Gastrocnemius medialis (tissue), 4 donors: ENCODE data around the gene RYR1. TPM values are rescaled to one million over a fixed set of nuclear protein-coding genes. Genes with fewer than 3 reads are reported as not detected.

ENCODE experiments used
- ATAC-seq, 2 donors: fragments of 150-250 bp; one replicate each; pipeline ENCODE4 v1.9.1; 2016
- DNase-seq, 2 donors: peaks; one replicate each; pipeline ENCODE4 v3.0.0-alpha.2; 2019
- H3K27ac ChIP-seq, 4 donors: fragments of 200-600 bp; sonication (generic); 1 replicate in 1 of 4; 2 replicates in 3 of 4; pipeline ENCODE4 v1.5.1; 2016 to 2018; ENCODE audit warnings: mild to moderate bottlenecking in 2 of 4, moderate library complexity in 1 of 4
- H3K27me3 ChIP-seq, 3 donors: fragments of 200-600 bp; sonication (generic) in 2 of 3; 1 replicate in 1 of 3; 2 replicates in 2 of 3; pipeline versions ENCODE4 v1.5.1 to v1.6.0; 2016 to 2019; ENCODE audit warnings: mild to moderate bottlenecking in 1 of 3, moderate library complexity in 1 of 3
- H3K36me3 ChIP-seq, 2 donors: fragments of 200-600 bp; sonication (generic) in 1 of 2; one replicate each; pipeline ENCODE4 v1.5.1; 2017 to 2018
- H3K4me1 ChIP-seq, 2 donors: fragments of 200-600 bp; sonication (generic) in 1 of 2; one replicate each; pipeline ENCODE4 v1.5.1; 2016 to 2017; ENCODE audit warnings: mild to moderate bottlenecking in 2 of 2
- H3K4me3 ChIP-seq, 4 donors: fragments of 200-600 bp; sonication (generic) in 3 of 4; 1 replicate in 1 of 4; 2 replicates in 3 of 4; pipeline ENCODE4 v1.5.1; 2016 to 2019; ENCODE audit warnings: mild to moderate bottlenecking in 2 of 4
- H3K9me3 ChIP-seq, 3 donors: fragments of 200-600 bp; sonication (generic) in 2 of 3; 1 replicate in 1 of 3; 2 replicates in 2 of 3; pipeline ENCODE4 v1.5.1; 2016 to 2019
- CTCF ChIP-seq, 5 experiments: fragments of 450-650 bp in 3 of 5; fragments of 200-600 bp in 2 of 5; sonication (generic) in 2 of 5; IDR thresholded peaks in 4 of 5; conservative IDR thresholded peaks in 1 of 5; 1 replicate in 4 of 5; 2 replicates in 1 of 5; pipeline ENCODE4 v1.5.1; 2016 to 2019; ENCODE audit warnings: antibody characterized with exemption in 5 of 5, mild to moderate bottlenecking in 3 of 5, moderate library complexity in 3 of 5
- POLR2A ChIP-seq, 2 donors: fragments of 450-650 bp; IDR thresholded peaks; one replicate each; pipeline ENCODE4 v1.6.1; 2017; ENCODE audit warnings: antibody characterized with exemption in 2 of 2, mild to moderate bottlenecking in 2 of 2, moderate library complexity in 2 of 2
- in situ Hi-C, 4 donors: fragments of 200-750 bp; cut with MboI; loops; one replicate each; pipeline versions ENCODE4 v1.15.0 to v1.8.0; 2017; ENCODE audit warnings: low sequenced_read_pairs in 4 of 4
- intact Hi-C: fragments of 100-400 bp; cut with DNase I; formaldehyde crosslinking; loops from one replicate; pipeline ENCODE4 v1.15.1; 2023; ENCODE audit warnings: low total_unique reads
- total RNA-seq, 4 donors: library from RNA; depleted of rRNA; stranded (reverse); fragments of >200 nt; gene quantifications; one replicate each; pipeline versions ENCODE4 v1.1.0 to v1.2.3, GENCODE V29; 2016

RYR1 gene
- total RNA-seq, 4 donors from 2014 or later: 607 to 831 (median 724) TPM

GRCh38 chr19:38542040-38542439, 108.5 kb downstream of the RYR1 start:
- in situ Hi-C loops: no loop called here
- no peaks in the 10 kb centered on the region for H3K27me3 ChIP-seq
- ATAC-seq: no peak

GRCh38 chr19:38543286-38543806, 109.9 kb downstream of the RYR1 start:
- Histone ChIP-seq H3K4me3 (peak overlapping the region in 1 of 4 donors; percentile 10), H3K4me1 (peaks cover 8 to 9% of the 10 kb centered on the region in 2 donors), H3K27me3 (no peaks in the 10 kb centered on the region), H3K9me3 (no peaks in the 10 kb centered on the region), H3K27ac (peak overlapping the region; percentile 56 to 77 (median 60)), H3K36me3 (peaks cover 0 to 67% of the 10 kb centered on the region in 2 donors)
- TF ChIP-seq POLR2A (IDR thresholded peaks at IDR 0.05) (no peak), CTCF (IDR thresholded peaks at IDR 0.05 in 4 of 5, conservative IDR thresholded peaks at IDR 0.05 in 1 of 5) (no peak)
- in situ Hi-C loops: no loop called here
- ATAC-seq: no peak
- DNase-seq: no peak
- intact Hi-C loops: loop anchor here (10.0 kb wide), 1 partner anchor 51 kb away; no protein-coding TSS in a partner anchor

More at GRCh38 chr19:38542040-38542439, 108.5 kb downstream of the RYR1 start:
- Histone ChIP-seq H3K36me3 (peaks cover 0 to 67% of the 10 kb centered on the region in 2 donors), H3K4me1 (peaks cover 8 to 9% of the 10 kb centered on the region in 2 donors), H3K9me3 (no peaks in the 10 kb centered on the region), H3K27ac (no peak overlapping the region), H3K4me3 (no peak overlapping the region)
- no peak for TF ChIP-seq POLR2A (IDR thresholded peaks at IDR 0.05)
- intact Hi-C loops: loop anchor here (10.0 kb wide), 1 partner anchor 53 kb away; no protein-coding TSS in a partner anchor
- no peak for DNase-seq

GRCh38 chr19:38543807-38544568, 110.5 kb downstream of the RYR1 start:
- Histone ChIP-seq H3K27me3 (no peaks in the 10 kb centered on the region), H3K4me3 (peak overlapping the region in 1 of 4 donors; percentile 16), H3K9me3 (no peaks in the 10 kb centered on the region), H3K36me3 (peaks cover 0 to 67% of the 10 kb centered on the region in 2 donors), H3K27ac (peak overlapping the region; percentile 56 to 77 (median 60)), H3K4me1 (peaks cover 8 to 9% of the 10 kb centered on the region in 2 donors)
- in situ Hi-C loops: no loop called here
- DNase-seq (peak; percentile 69 to 84), ATAC-seq (peak; percentile 90 to 93)
- intact Hi-C loops: loop anchor here (10.0 kb wide), 1 partner anchor 51 kb away; no protein-coding TSS in a partner anchor
- TF ChIP-seq POLR2A (IDR thresholded peaks at IDR 0.05) (no peak), CTCF (IDR thresholded peaks at IDR 0.05 in 4 of 5, conservative IDR thresholded peaks at IDR 0.05 in 1 of 5) (peak in 2 of 5 experiments; percentile 22 to 50)

- no peaks in the 10 kb centered on the region for H3K27me3 ChIP-seq
- DNase-seq (no peak), ATAC-seq (no peak)
- H3K4me1 ChIP-seq: peaks cover 8 to 9% of the 10 kb centered on the region in 2 donors
- TF ChIP-seq CTCF (IDR thresholded peaks at IDR 0.05 in 4 of 5, conservative IDR thresholded peaks at IDR 0.05 in 1 of 5): peak in 3 of 5 experiments; percentile 20 to 31 (median 21)
- TF ChIP-seq POLR2A (IDR thresholded peaks at IDR 0.05): no peak
- H3K9me3 ChIP-seq: no peaks in the 10 kb centered on the region
- intact Hi-C loops: loop anchor here (10.0 kb wide), 1 partner anchor 50 kb away; no protein-coding TSS in a partner anchor
- no peak overlapping the region for H3K4me3 ChIP-seq
- in situ Hi-C loops: no loop called here
- H3K36me3 ChIP-seq: peaks cover 0 to 64% of the 10 kb centered on the region in 2 donors
- peak overlapping the region; percentile 56 to 77 (median 60) for H3K27ac ChIP-seq
Measured at GRCh38 chr19:38544569-38545315, 111.3 kb downstream of the RYR1 start.
